ENCODE data around the gene ARHGAP1. TPM values are rescaled to one million over a fixed set of nuclear protein-coding genes. Genes with fewer than 3 reads are reported as not detected.

The ARHGAP1 gene
- total RNA-seq, 1 experiment from 2014 or later: 73.0 TPM

DNA sequence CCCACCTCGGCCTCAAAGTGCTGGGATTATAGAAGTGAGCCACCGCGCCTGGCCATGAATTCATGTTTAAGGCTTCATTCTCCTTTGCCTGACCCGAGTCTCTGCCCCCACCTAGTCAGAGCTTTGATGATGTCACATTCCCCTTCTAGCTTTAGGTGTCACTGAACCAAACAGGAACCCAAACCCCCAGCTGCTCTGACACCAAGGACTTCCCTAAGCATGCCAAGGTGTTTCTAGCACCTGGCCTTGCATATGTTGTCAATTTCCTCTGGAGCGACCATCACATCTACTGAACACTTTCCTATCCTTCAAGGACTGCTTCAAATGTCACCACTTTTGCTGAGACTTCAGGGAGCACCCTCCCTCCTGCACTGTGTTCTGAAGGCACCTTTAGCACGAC is 20.9 kb upstream of the ARHGAP1 start:
- POLR2A ChIA-PET: no interaction called here
- Mint-ChIP-seq H3K36me3 (ENCODE audit: insufficient read depth, unreplicated experiment) (peaks cover 4% of the 10 kb centered on the region), H3K27ac (ENCODE audit: unreplicated experiment) (peak overlapping the region; percentile 46), H3K27me3 (ENCODE audit: insufficient read depth, unreplicated experiment) (no peaks in the 10 kb centered on the region), H3K4me1 (ENCODE audit: low read depth, unreplicated experiment) (peaks cover 11% of the 10 kb centered on the region), H3K9me3 (ENCODE audit: unreplicated experiment) (no peaks in the 10 kb centered on the region), H3K4me3 (ENCODE audit: unreplicated experiment) (no peak overlapping the region)
- Histone ChIP-seq H3K36me3 (ENCODE audit: control insufficient read depth, insufficient read depth, low read length) (peaks cover 3% of the 10 kb centered on the region; the same call in 1 of the 2 replicates), H3K4me3 (ENCODE audit: low read depth, low read length) (no peak overlapping the region), H3K4me1 (peaks cover 34% of the 10 kb centered on the region), H3K9me3 (no peaks in the 10 kb centered on the region), H3K27me3 (replicated peaks; ENCODE audit: control insufficient read depth, insufficient read depth, low read length) (no peaks in the 10 kb centered on the region)
- intact Hi-C loops (cut with micrococcal nuclease; ENCODE audit: unreplicated experiment): no loop called here
- no peak for DNase-seq
- CTCF ChIA-PET: no interaction called here
- TF ChIP-seq, protein P1, sequence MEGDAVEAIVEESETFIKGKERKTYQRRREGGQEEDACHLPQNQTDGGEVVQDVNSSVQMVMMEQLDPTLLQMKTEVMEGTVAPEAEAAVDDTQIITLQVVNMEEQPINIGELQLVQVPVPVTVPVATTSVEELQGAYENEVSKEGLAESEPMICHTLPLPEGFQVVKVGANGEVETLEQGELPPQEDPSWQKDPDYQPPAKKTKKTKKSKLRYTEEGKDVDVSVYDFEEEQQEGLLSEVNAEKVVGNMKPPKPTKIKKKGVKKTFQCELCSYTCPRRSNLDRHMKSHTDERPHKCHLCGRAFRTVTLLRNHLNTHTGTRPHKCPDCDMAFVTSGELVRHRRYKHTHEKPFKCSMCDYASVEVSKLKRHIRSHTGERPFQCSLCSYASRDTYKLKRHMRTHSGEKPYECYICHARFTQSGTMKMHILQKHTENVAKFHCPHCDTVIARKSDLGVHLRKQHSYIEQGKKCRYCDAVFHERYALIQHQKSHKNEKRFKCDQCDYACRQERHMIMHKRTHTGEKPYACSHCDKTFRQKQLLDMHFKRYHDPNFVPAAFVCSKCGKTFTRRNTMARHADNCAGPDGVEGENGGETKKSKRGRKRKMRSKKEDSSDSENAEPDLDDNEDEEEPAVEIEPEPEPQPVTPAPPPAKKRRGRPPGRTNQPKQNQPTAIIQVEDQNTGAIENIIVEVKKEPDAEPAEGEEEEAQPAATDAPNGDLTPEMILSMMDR (IDR thresholded peaks at IDR 0.05; ENCODE audit: insufficient read depth in 1 of 2, low read depth in 1 of 2, low read length in 1 of 2, severe bottlenecking in 1 of 2, unreplicated experiment in 1 of 2): no peak
- BruUV-seq (replicated peaks): no TSS peak

DNA sequence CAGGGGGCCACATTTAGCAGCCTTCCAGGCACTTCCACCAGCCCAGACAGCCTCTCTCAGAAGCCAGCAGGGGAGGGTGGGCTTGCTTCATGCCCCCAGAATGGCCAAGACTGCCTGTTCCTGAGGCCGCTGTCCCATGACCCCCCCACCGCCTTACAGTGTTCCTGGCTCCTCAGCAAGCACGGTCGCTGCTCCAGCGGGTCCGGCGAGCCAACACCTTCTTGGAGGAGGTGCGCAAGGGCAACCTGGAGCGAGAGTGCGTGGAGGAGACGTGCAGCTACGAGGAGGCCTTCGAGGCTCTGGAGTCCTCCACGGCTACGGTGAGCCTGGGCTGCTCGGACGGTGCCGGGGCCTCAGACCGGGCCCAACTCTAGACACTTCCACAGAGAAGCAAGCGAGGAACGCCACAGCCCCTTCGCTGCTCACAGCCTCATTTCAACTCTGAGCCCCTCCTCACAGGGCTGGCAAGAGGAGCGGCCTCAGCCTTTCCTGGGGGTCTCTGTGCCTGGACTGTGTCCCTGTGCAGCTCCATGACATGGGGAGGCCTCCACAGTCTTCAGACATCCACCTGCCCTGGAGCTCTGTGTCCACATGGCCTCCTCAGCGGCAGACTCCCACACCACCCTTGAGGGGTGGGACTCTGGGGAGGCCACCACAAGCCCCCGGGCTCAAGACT is 19.3 kb upstream of the ARHGAP1 start:
- Mint-ChIP-seq H3K27ac (ENCODE audit: unreplicated experiment) (peak overlapping the region; percentile 92), H3K4me1 (ENCODE audit: low read depth, unreplicated experiment) (peaks cover 11% of the 10 kb centered on the region), H3K4me3 (ENCODE audit: unreplicated experiment) (peak overlapping the region; percentile 68), H3K9me3 (ENCODE audit: unreplicated experiment) (no peaks in the 10 kb centered on the region), H3K36me3 (ENCODE audit: insufficient read depth, unreplicated experiment) (peaks cover 4% of the 10 kb centered on the region), H3K27me3 (ENCODE audit: insufficient read depth, unreplicated experiment) (no peaks in the 10 kb centered on the region)
- DNase-seq: peak in 1 of 2 experiments; percentile 16
- Histone ChIP-seq H3K4me3 (ENCODE audit: low read depth, low read length) (peak overlapping the region; percentile 40), H3K36me3 (ENCODE audit: control insufficient read depth, insufficient read depth, low read length) (peaks cover 1% of the 10 kb centered on the region; the same call in 1 of the 2 replicates), H3K9me3 (no peaks in the 10 kb centered on the region), H3K4me1 (peaks cover 34% of the 10 kb centered on the region), H3K27me3 (replicated peaks; ENCODE audit: control insufficient read depth, insufficient read depth, low read length) (no peaks in the 10 kb centered on the region)
- no TSS peak for BruUV-seq (replicated peaks)
- CTCF ChIA-PET: interaction anchor here (0.8 to 1.0 kb wide), 2 partner anchors 10 to 230 kb away, joined by 3 to 5 read pairs; no protein-coding TSS in a partner anchor
- POLR2A ChIA-PET: interaction anchor here (0.6 to 1.2 kb wide), 2 partner anchors 19 to 115 kb away, joined by 7 to 14 read pairs; partner anchors contain the start of genes ARHGAP1 and ZNF408
- TF ChIP-seq, protein P1 (IDR thresholded peaks at IDR 0.05; ENCODE audit: insufficient read depth in 1 of 2, low read depth in 1 of 2, low read length in 1 of 2, severe bottlenecking in 1 of 2, unreplicated experiment in 1 of 2): no peak
- intact Hi-C loops (cut with micrococcal nuclease; ENCODE audit: unreplicated experiment): loop anchor here (5.0 kb wide), 1 partner anchor 167 kb away; no protein-coding TSS in a partner anchor

DNA sequence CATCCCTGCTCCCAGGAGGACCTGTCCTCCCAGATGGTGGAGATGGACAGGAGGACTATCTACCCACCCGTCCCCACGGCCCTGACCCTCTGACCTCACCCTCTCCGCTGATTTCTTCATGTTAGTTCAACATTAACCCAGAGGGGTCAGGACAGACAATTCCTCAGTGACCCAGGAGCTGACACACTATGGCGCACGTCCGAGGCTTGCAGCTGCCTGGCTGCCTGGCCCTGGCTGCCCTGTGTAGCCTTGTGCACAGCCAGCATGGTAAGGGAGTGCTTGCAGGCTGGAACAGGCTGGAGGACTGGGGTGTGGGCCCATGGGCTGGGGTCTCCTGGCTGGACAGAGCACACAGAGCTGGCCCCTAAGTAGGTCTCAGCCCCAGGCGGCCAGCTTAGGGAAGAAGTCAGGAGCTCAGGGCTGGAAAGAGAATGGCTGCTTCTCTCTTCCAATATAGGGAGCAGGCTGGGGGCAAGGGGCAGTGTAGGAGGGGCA is 18.7 kb upstream of the ARHGAP1 start, which contains the start of gene F2:
Gene F2 (plus strand): TSS at position 166 of the 495 bp plus-strand sequence. CDS start 23 bp downstream, at position 189.
- BruUV-seq (replicated peaks): no TSS peak
- peak; percentile 83 to 86 for DNase-seq
- Histone ChIP-seq H3K27me3 (replicated peaks; ENCODE audit: control insufficient read depth, insufficient read depth, low read length) (no peaks in the 10 kb centered on the region), H3K36me3 (ENCODE audit: control insufficient read depth, insufficient read depth, low read length) (peaks cover 1% of the 10 kb centered on the region; the same call in 1 of the 2 replicates), H3K4me1 (peaks cover 34% of the 10 kb centered on the region), H3K9me3 (no peaks in the 10 kb centered on the region), H3K4me3 (ENCODE audit: low read depth, low read length) (peak within 1 kb of the TSS; percentile 40)
- intact Hi-C loops (cut with micrococcal nuclease; ENCODE audit: unreplicated experiment): loop anchor here (5.0 kb wide), 1 partner anchor 167 kb away; no protein-coding TSS in a partner anchor
- peak within 1 kb of the TSS; percentile 68 for H3K4me3 Mint-ChIP-seq (ENCODE audit: unreplicated experiment)
- no peaks in the 10 kb centered on the region for H3K27me3 Mint-ChIP-seq (ENCODE audit: insufficient read depth, unreplicated experiment)
- no peaks in the 10 kb centered on the region for H3K9me3 Mint-ChIP-seq (ENCODE audit: unreplicated experiment)
- H3K27ac Mint-ChIP-seq (ENCODE audit: unreplicated experiment): peak within 1 kb of the TSS; percentile 92
- ChIA-PET CTCF (interaction anchor here (0.8 to 1.0 kb wide), 2 partner anchors 9 to 229 kb away, joined by 3 to 5 read pairs; no protein-coding TSS in a partner anchor), POLR2A (interaction anchor here (0.6 to 1.2 kb wide), 2 partner anchors 18 to 114 kb away, joined by 7 to 14 read pairs; partner anchors contain the start of genes ARHGAP1 and ZNF408)
- H3K4me1 Mint-ChIP-seq (ENCODE audit: low read depth, unreplicated experiment): peaks cover 11% of the 10 kb centered on the region
- H3K36me3 Mint-ChIP-seq (ENCODE audit: insufficient read depth, unreplicated experiment): peaks cover 4% of the 10 kb centered on the region
- TF ChIP-seq, protein P1 (IDR thresholded peaks at IDR 0.05; ENCODE audit: insufficient read depth in 1 of 2, low read depth in 1 of 2, low read length in 1 of 2, severe bottlenecking in 1 of 2, unreplicated experiment in 1 of 2): no peak
